Measurements from ENCODE around the gene DUSP2.

DUSP2 gene

DNA sequence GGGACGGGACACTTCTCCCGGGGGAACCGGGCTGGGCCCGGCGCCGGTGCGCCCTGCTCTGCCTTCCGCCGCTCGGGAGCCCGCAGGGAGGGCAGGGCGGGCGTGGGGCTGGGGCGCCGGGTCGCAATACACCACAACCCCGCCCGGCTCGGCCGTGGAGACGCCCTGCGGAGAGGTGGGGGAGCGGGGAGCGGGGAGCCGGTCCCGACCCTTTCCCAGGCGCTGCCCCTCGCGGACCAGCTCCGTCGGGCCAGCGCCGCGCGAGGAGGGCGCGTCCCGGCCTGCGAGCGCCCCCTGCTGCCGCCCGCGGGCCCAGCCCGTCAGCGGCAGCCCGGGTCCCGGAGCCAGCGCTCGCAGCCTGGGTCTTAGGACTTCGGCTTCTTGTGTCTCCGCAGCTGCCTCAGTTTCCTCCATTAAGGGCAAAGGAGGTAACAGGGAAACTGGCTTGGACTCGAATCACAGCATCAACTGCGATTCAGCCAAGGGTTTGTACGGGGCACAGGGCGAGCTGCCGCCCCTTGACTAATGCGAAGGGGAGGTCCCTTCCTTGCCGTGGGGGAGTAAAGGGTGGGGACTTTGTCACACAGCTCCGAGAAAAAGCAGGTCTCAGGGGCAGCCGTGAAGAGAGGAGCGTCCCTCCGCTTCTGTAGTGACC is 28.2 kb downstream of the DUSP2 start:
- DNase-seq (ENCODE audit: insufficient read length, low spot score) (peak; percentile 93), FAIRE-seq (no peak)

DNA sequence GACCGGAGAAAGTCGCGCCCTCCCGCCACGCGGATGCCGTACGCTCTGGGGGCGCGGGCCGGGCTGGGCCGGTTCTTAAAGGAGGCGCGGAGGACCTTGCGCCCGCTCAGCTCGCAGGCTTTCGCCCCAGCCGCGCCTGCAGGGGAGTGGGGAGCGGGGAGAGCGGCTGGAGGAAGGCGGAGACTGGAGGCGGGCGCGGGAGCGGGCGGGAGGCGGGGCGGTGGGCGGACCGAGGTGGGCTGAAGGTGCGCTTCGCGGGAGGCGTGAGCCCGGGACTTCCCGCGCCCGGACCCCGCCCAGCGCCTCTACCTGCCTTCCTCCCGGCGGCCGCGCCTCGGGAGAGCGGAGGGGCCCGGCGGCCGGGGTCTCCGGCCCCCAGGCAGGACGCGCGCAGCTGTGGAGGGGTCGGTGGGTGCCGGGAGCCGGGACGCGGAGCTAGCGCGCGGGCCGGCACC is 28.8 kb downstream of the DUSP2 start, which contains the start of gene ADRA2B:
TSS of gene ADRA2B (minus strand) at position 148 of the 455 bp plus-strand sequence. CDS start 422 bp downstream, outside the sequence.
- DNase-seq (ENCODE audit: insufficient read length, low spot score) (peak; percentile 83), FAIRE-seq (peak; percentile 31)

DNA sequence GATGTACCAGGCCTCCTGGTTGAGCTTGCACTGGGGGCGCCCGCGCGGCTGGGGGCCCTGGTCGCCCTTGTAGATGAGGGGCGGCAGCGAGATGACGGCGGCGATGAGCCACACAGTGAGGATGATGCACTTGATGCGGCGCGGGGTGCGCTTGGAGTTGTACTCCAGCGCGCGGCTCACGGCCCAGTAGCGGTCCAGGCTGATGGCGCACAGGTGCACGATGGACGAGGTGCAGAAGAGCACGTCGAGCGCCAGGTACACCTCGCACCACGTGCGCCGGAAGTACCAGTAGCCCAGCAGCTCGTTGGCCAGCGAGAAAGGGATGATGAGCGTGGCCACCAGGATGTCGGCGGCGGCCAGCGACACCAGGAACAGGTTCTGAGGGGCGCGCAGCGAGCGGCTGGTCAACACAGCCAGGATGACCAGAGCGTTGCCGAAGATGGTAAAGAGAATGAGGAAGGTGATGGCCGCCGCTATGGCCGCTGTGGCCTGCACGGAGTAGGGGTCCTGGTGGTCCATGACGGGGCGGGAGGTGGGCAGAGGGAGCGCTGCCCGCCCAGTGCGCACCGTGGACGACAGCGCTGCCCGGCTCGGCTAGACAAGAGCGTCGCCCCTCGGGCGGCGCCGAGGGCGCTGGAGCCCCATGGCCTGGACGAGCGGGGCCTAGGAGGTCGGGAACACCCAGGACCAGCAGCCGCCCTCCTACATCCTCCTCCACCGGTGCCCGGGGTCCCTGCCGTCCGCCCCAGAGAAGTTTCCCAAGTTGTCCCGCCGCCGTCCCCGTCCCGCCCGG is 29.4 kb downstream of the DUSP2 start:
- FAIRE-seq (no peak), DNase-seq (ENCODE audit: insufficient read length, low spot score) (no peak)

DNA sequence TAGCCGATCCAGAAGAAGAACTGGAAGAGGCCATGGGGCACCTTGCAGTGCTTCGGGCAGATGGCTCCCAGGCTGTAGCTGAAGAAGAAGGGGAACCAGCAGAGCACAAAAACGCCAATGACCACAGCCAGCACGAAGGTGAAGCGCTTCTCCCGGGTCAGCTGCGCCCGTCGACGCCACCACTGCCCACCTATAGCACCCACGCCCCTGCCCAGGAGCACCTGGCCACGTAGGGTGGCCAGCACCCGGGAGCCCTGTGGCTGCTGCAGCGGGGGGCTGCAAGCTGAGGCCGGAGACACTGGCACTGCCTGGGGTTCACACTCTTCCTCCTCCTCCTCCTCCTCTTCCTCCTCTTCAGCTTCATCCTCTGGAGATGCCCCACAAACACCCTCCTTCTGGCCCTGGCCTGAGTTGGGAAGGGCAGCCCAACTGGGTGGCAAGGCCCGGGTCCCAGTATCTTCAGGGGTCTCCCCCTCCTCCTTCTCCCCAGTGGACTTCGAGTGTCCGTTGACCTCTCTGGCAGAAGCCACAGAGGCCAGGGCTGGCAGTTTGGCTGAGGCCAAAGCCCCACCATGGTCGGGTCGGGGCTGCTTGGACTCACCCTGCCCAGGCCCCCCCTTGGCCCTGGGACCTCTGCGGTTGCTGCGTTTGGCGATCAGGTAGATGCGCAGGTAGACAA is 30.2 kb downstream of the DUSP2 start:
- no peak for FAIRE-seq

DNA sequence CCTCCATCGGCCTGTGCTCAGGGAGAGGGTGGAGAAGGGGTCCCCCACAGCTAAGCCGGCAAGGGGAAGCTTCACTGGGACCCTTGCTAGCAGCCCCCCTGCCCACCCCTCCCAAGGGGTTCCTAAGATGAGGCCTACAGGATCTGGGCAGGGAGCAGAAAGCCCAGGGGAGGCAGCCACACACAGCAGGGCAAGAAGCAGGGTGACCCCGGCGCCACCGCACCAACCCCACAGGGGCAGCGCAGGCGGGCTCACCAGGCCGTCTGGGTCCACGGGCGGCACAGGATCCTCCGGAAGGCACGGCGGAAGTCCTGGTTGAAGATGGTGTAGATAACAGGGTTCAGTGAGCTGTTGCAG is 30.7 kb downstream of the DUSP2 start:
- no peak for DNase-seq (ENCODE audit: insufficient read length, low spot score)
- no peak for FAIRE-seq

More for the DNA sequence above, 30.2 kb downstream of the DUSP2 start:
- no peak for DNase-seq (ENCODE audit: insufficient read length, low spot score)

DNA sequence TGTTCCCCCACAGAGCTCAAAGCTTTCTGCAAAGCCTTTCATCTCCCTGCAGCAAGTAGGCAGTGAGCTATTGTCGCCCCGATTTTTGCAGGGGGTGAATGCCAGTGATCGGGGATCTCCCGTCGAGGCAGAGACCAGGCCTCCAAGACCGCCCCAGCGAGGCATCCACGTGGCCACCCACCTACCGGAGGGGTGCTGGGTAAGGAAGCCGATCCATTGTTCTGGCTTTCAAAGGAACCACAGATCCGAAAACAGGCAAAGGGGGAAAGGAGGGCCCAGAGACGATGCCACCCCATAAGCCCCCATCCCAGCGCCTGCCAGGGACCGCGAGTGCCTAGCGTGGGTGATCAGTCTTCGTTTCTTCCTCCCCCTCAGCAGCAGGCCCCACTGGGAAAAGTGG is 31.3 kb downstream of the DUSP2 start:
- DNase-seq (ENCODE audit: insufficient read length, low spot score) (no peak), FAIRE-seq (no peak)

DNA sequence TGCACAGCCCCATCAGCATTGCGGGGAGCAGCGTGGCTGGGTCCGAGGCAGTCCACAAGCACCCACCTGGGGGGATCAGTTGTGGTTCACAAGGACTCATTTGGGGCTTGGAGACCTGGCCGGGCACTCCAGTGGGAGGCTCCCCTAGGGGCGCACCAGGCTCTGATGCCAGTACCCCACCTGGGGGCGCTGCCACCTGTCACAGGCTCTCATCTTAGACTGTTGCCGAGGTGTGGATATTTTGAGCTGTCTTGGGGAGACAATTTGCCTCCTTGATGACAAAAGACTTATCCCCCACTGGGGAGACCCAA is 31.9 kb downstream of the DUSP2 start:
- no peak for FAIRE-seq
- DNase-seq (ENCODE audit: insufficient read length, low spot score) = no peak

DNA sequence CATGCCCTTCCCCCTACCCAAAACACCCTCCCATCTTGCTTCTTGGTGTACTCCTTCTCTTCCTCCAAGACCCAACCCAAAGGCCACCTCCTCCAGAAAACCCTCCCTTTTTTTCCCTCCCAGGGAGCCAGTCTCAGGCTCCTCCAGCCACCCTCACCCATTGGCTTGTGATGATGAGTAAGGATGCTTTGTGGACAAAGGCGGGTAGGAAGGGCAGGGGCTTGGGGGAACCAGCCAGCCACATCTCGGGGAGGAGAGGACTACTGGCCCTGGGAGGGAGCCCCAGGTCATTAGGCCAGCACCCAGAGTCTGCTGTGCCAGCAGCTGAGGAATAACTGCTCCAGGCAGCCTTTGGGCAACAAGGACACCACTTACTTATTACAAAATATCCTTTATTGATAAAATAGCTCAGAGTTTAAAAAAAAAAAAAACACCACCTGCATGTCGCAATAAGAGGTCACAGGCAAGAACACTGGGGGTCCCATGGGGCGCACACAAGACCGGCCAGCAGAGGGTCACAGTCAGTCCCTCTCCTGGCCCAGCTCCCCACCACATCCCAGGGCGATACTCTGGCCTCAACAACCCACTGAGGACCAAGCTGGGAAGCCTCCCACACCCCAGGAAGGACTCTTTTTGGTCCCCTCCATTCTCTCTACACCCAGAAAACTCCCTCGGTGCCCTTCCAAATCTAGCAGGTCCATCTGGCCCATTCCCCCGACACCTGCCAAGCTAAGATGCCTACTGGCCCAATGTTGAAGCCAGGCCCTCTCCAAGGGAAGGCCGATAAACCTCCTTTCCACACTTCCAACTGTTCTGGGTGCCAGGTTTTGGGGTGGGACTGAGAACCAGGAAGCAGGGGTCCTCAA is 32.5 kb downstream of the DUSP2 start:
- DNase-seq (ENCODE audit: insufficient read length, low spot score) (no peak), FAIRE-seq (no peak)

DNA sequence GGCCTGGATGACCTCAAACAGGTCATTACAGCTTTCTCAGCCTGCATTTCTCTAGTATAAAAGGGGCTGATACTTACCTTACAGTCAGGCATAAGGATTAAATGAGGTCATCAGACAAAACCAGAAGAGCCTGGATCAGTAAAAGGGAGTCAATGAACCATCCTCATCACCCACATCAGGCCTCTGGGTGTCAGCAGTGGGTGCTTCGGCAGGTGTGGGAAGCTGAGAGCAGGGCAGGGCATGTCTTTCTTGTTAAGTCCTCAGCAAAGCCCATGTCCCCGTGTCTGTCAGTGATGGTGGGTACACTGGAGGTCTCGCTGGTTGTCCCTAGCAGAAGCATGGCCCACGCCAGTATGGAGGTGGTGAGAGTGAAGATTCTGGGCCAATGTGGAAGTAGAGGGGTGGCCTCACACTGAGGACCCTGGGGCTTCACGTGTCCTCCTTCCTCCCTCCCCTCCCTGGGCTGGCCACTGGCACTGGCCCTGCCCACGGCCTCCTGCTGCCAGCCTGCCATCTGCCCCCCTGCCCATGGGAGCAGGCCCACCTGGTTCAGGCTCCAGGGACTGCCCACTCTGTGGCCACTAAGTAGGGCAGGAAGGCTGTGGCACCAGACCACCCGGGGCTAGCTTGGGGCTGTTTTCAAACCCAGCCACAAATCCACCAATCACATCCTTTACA is 33.3 kb downstream of the DUSP2 start:
- FAIRE-seq (peak; percentile 40), DNase-seq (ENCODE audit: insufficient read length, low spot score) (no peak)

DNA sequence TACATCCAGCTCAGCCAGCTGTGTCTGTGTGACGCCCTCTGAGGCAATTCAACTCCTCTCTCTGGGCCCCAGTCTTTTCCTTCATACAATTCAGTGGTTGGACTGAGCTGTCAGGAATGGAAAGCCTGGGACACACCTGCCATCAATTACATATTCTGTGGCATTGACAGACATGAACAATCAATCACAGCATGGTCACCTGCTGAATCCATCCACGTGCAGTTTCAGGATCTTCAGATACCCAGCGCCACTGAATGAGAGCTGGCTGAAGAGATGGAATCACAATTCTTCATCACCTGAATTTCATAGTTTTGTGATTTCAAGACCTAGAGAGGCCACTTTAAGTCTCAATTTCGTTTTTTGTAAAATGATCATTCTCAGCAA is 34.0 kb downstream of the DUSP2 start:
- FAIRE-seq = no peak
- DNase-seq (ENCODE audit: insufficient read length, low spot score) = no peak

DNA sequence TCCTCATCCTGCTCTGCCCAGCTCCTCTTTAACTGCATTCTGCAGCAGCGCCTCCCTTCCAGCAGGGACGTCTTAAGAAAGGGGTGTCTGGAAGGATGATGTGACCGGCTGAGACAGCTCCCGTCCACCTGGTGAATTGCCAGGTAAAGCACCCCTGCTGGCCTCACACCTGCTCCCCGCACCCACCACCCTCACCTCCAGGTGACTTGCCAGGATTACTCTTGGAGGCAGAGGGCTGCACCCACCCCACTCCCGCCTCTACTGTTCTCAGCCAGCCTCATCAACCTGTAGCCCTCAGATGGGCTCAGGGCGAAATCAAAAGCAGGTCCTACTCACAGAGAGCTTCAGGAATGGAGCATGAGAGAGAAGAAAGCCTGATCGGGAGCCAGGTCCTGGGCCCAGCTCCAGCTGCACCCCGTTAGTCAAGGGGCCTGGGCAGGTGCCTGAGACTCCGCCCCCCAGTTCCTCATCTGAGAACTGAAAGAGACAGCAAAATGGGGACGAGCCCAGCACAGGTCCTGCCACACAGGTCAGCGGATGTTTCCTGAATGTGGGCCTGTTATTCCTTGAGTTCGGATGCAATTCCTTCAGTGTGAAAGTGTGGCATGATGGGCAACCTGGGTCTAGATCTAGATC is 34.5 kb downstream of the DUSP2 start:
- FAIRE-seq = no peak
- DNase-seq (ENCODE audit: insufficient read length, low spot score) = no peak

DNA sequence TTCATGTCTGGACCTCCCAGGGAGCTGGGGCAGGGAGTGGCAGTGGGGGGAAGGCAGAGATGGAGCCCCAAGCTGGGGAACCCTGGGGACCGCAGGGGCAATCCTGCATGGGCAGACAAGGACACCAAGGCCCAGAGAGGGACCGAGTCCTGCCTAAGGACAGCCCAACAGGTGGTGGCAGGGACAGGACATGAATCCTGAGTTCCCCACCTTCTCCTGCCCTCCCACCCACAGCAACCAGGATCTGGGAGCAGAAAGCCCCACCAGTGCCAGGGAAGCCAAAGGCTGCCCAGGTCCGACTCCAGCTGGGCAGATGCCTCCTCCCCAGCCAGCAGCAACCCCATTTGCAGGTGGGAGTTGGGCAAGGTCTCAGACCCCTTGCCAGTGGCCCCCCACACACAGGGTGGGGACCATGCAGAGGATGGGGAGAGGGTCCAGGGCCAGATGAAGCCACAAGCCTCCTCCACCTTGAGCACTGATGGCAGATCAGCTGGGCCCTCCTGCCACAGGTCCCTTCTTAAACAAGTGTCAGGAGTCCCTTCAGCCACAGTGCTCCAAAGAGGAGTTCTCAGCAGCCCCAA is 35.2 kb downstream of the DUSP2 start:
- no peak for FAIRE-seq
- DNase-seq (ENCODE audit: insufficient read length, low spot score) = no peak

DNA sequence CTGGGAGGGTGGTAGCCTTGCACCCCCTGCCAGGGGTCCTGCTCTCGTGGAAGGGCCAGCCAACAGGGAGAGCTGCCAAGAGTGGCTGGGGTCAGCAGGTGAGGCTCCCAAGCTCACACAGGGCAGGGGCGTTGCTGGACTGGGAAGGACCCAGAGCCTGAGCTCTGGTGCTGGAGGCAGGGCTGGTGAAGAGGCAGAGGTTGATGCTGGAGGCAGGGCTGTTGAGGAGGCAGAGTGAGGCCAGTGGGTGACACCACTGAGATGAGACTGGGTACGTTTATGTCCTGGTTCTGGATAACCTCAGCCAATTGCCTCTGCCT is 35.9 kb downstream of the DUSP2 start:
- FAIRE-seq (no peak), DNase-seq (ENCODE audit: insufficient read length, low spot score) (no peak)

DNA sequence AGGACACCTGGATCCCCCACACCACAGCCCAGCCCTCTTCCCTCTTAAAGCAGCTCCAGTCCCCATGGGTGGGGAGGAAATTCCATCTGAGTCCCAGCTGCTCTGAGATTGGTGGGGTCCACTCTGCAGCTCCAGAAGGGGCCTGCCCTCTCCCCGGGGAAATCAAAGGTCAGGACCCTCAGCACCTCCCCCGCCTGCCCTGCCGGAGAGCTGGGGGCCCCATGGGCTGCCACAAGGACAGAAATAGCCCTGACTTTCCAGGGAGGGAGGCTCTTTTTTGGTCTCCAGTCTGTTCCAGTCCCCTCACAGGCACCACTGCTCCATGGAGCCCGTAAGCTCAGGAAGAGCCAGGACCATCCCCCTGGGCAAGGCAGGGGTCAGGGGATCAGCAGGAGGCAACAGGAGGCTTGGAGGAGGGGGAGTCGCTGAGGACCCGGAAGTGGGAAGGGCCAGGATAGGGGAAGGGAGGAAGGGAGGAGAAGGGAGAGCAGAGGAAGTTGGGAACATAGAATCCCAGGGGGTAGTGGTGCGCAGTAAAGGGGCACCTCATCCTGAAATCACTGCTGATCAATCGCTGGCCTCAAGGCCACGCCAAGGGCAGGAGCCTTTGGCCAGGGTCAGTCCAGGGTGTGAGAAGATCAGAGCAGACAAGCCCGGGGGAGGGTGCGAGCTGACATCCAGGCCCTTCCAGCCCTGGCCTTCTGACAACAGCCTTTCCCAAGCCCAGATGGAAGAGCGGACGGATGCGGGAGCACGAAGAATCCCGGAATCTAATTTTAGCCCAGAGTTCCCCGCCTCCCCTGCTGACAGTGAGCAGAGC is 36.5 kb downstream of the DUSP2 start:
- DNase-seq (ENCODE audit: insufficient read length, low spot score) (no peak), FAIRE-seq (no peak)

DNA sequence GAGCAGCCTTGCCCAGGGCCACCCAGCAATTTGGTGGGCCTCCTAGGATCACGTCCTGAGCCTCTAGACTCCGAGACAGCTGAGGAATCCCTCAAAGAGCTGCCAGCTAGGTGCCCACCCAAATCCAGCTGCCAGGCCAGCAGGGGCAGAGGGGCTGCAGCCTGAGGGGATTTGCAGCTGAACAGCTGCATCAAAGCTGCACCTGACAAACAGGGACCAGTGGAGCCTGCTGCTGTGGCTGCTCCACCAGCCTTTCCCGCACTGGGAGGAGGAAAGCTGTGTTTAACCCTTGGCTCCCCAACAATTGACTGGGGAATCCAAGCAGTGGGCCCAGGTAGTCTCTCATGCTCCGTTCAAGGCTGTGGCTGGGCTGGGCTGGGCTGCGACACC is 37.1 kb downstream of the DUSP2 start:
- FAIRE-seq (no peak), DNase-seq (ENCODE audit: insufficient read length, low spot score) (no peak)

DNA sequence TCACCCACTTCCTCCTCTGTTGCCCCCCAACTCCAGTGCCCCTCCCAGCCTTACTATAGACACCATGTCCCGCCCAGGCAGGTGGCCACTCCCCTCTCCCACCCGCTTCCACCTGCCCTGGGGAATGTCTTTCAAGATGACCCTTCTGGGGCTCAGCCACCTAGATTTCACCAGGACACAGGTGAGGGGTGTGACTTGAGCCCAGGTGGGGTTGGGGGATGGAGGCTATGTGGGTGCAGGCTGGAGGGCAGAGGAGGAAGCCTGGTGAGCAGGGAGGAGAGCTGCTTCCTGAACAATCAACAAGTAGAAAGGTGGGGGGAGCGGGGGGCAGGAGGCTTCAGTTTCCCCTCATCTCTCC is 37.6 kb downstream of the DUSP2 start:
- FAIRE-seq (no peak), DNase-seq (ENCODE audit: insufficient read length, low spot score) (no peak)

DNA sequence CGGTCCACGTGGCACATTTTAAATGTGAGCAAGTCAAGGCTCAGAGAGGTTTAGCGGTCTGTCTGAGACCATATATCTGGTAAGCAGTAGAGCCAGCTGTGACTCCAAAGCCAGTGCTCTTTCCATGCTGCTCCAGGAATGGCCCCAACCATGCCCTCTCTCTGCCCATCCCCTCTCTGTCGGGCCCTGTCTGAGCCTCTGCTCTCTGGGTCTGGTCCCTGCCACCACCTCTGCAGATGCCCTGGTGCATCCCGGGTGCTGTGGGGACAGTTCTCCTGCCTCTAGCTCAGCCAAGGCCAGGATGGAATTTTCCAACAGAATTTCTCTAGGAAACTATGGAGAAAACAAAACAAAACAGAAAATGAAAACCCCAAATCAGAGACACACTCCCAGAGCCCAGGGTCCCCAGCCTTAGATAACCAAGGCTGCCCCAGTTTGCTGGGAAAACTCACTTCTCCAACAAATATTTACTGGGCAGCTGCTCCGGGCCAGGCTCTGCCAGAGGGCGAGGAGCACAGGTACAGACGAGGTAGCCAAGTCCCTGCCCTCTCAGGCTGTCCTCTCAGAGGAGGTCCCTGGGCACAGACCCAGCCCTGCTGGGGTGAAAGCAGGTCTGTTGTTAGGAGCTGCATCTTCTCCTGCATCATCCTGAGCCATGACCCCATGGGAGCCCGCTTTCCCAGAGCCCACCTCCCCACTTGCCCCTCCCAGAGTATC is 38.1 kb downstream of the DUSP2 start:
- DNase-seq (ENCODE audit: insufficient read length, low spot score) (no peak), FAIRE-seq (no peak)

DNA sequence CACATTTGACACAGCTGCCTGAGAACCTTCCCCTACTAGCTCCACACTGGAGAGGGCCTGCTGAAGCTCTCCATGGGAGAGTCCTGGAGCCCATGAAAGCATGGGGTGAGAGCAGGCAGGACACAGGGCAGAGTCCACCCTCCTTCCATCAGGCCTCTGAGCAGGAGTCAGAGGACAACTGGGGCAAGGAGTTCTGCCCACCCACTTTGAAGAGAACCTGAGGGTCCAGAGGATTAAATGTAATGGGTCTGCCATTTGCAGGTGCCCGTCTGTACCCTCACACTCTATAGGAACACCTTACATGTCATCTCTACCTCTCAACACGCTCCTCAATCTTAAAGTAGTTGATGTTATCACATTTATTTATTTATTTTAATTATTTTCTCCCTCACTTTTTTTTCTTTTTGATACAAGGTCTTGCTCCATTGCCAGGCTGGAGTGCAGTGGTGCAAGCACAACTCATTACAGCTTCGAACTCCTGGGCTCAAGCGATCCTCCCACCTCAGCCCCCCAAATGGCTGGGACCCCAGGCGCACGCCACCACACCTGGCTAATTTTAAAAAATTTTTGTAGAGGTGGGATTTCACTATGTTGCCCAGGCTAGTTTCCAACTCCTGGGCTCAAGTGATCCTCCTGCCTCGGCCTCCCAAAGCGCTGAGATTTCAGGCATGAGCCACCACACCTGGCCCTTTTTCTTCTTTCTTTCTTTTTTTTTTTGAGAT is 39.1 kb downstream of the DUSP2 start:
- no peak for DNase-seq (ENCODE audit: insufficient read length, low spot score)
- FAIRE-seq = no peak

Measured in GM19239 (cell line).